PC-9 (cell line): ENCODE measurements around the gene C4orf46.

Experiments
- CTCF ChIP-seq: fragments of 200-600 bp; sonication (generic); conservative IDR thresholded peaks from 2 replicates; pipeline ENCODE4 v1.6.1; 2017; ENCODE audit warnings: mixed run types, antibody characterized with exemption, mild to moderate bottlenecking, moderate library complexity
- EZH2 ChIP-seq: fragments of 200-600 bp; sonication (generic); IDR thresholded peaks from 2 replicates; pipeline ENCODE4 v1.8.0; 2017; ENCODE audit warnings: antibody characterized with exemption, low read depth

- no peak for TF ChIP-seq CTCF
- TF ChIP-seq EZH2, result no peak
Observed at GRCh38 chr4:158621729-158622128, 50.0 kb downstream of the C4orf46 start.
